H7 (cell line): ENCODE results near the gene STK38L. TPM values are rescaled to one million over a fixed set of nuclear protein-coding genes. Genes with fewer than 3 reads are reported as not detected.

Experiments used
- DNase-seq: peaks from one replicate; pipeline ENCODE4 v3.0.0; 2012
- H3K27me3 ChIP-seq: 2 replicates; pipeline ENCODE4 v1.6.0; 2011; ENCODE audit warnings: mild to moderate bottlenecking, low read length; ENCODE audit not compliant: control insufficient read depth, insufficient read depth
- H3K36me3 ChIP-seq: replicated peaks from 2 replicates; pipeline ENCODE4 v1.5.1; 2011; ENCODE audit warnings: low read length; ENCODE audit not compliant: control insufficient read depth, insufficient read depth
- H3K4me3 ChIP-seq: 2 replicates; pipeline ENCODE4 v1.5.1; 2011; ENCODE audit warnings: low read depth, mild to moderate bottlenecking, control low read depth, low read length, moderate library complexity; ENCODE audit not compliant: insufficient read depth
- total RNA-seq: library from RNA; depleted of rRNA; stranded (reverse); fragments of >200 nt; shearing (Covaris generic); gene quantifications from 2 replicates; pipeline ENCODE4 v1.2.3, GENCODE V29; 2014; rRNA removed

Gene STK38L
- total RNA-seq, 1 experiment from 2014 or later, result 20.5 TPM

DNA sequence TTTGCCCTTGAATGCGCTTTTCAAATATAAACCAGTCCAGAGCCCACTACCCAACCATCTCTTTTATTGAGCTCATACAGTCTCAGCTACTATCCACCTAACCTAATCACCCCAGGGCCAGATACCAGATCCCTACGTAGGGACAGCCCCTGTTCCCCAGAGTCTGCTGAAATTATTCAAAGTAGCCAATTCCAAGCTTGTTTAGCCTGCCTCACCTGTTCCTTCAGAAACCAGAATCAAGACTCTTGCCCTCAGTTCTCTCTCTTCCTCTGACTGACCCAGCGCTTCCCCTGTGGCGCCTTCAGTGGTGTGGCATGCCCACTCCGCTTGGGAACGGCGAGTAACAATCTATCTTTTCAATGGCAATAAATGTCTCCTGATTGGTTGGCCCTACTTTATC lies 107.4 kb downstream of the STK38L start:
- no peaks in the 10 kb centered on the region for H3K36me3 ChIP-seq
- H3K4me3 ChIP-seq, result no peak overlapping the region
- no peaks in the 10 kb centered on the region for H3K27me3 ChIP-seq
- no peak for DNase-seq

DNA sequence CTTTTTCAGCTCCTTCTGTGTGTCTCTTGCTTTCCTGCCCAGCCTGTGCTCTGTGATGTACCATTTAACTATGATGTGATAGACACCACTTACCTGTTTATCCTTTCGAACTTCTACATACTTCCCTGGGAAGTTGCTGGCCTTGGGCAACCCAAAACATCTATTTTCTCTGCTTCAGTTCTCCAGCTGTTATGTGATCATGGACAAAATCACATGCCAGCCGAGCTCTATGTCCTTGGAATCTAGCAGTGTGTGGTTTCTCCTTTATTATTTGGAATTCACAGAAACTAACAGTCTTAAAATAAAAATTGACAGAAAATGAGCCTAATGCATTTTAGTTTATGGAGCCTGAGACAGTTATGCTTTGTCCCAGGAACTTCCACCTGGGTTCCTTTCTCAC lies 111.4 kb downstream of the STK38L start:
- DNase-seq, result no peak
- no peaks in the 10 kb centered on the region for H3K36me3 ChIP-seq
- H3K27me3 ChIP-seq, result no peaks in the 10 kb centered on the region
- no peak overlapping the region for H3K4me3 ChIP-seq

DNA sequence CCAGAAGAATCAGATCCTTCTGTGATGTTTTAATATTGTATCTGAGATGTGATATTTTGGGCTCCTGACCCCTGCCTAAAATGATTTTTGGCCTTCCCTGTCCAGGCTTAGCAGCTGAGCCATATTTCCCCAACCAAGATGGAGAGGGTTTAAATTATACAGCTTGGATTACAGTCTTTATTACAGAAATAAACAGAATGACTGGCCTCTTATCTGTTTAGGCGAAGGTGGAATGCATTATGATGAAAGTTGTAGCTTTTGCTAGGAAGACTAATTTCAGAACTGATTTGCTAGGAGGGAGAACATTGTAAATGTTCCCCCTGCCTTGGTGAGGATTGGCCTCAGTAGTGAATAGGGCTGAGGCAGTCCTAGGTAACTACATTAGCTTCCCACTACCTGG lies 111.9 kb downstream of the STK38L start:
- DNase-seq, result no peak
- no peaks in the 10 kb centered on the region for H3K27me3 ChIP-seq
- H3K36me3 ChIP-seq, result no peaks in the 10 kb centered on the region
- H3K4me3 ChIP-seq, result no peak overlapping the region

DNA sequence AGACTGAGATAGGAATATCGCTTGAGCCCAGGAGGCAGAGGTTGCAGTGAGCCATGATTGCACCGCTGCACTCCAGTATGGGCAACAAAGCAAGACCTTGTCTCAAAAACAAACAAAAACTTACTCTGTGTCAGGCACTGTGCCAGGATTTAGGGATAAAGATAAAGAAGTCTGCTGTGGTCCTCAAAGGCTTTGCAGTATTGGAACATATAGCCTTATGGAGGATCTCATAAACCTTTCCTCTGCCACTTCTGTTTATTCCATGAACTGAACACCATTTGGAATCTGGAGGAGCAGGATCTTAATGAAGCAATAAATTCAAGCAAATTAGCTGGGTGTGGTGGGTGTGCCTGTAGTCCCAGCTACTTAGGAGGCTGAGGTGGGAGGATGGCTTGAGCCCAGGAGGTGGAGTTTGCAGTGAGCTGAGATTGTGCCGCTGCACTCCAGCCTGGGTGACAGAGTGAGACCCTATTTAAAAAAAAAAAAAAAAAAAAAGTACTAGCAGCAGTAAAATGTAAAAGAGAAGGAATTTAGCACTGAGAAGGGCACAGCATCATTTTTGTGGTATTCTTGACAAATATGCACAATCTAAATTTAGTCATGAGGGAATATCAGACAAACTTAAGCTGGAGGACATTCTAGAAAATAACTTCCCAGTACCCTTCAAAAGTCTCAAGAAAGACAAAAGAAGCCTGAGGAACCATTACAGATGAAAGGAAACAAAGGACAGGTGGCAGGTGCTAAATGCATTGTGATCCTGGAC lies 115.7 kb downstream of the STK38L start:
- H3K27me3 ChIP-seq, result no peaks in the 10 kb centered on the region
- no peaks in the 10 kb centered on the region for H3K36me3 ChIP-seq
- no peak for DNase-seq
- H3K4me3 ChIP-seq, result no peak overlapping the region

DNA sequence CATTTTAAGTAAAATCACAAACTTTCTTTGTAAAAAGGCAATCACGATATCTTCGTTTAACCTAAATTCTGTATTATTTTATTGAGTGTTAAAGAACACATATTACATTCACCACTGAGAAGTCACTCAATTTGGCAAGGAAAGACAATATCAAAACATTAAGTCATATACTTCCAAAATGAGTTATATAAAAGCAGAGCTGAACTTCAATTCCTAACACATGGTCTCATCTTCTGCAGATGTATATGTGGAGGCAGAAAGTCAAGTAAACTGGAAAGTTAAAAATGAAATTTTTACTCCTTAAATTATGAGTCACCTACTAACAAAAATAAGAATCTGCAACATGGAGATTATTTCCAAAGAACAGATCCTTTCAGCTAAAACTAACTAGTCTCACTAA lies 117.3 kb downstream of the STK38L start:
- H3K4me3 ChIP-seq, result no peak overlapping the region
- no peaks in the 10 kb centered on the region for H3K36me3 ChIP-seq
- DNase-seq, result no peak
- no peaks in the 10 kb centered on the region for H3K27me3 ChIP-seq

DNA sequence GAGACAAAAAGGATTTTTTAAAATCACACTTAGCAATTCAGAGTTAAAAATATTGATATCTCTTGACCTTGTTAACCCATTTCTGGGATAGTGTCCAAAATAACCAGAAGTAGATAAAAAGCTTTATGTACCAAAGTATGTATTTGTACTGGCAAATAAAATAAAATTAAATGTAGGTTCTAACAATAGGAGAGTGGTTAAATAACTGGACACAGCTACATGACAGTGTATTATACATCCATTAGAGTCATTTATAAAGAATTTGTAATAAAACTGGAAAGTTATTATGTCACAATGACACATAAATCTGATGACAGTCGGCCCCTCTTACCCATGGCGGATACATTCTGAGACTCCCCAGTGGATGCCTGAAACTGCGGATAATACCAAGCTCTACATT lies 122.5 kb downstream of the STK38L start:
- Histone ChIP-seq H3K36me3 (no peaks in the 10 kb centered on the region), H3K27me3 (no peaks in the 10 kb centered on the region), H3K4me3 (no peak overlapping the region)
- no peak for DNase-seq

DNA sequence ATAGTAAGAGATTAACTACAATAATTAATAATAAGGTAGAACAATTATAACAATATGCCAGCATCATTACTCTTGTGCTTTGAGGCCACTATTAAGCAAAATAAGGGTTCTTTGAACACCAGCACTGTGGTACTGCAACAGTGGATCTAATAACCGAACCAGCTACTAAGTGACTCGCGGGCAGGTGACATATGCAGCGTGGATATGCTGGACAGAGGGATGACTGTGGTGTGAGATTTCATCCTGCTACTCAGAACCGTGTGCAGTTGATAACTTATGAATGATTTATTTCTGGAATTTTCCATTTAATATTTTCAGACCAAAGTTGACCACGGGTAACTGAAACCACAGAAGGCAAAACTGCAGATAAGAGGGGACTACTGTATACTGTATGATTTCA lies 123.0 kb downstream of the STK38L start:
- DNase-seq, result no peak
- no peaks in the 10 kb centered on the region for H3K27me3 ChIP-seq
- H3K4me3 ChIP-seq, result no peak overlapping the region
- no peaks in the 10 kb centered on the region for H3K36me3 ChIP-seq

Other genes starting within 250 kb of the STK38L start
- 44.7 and 56.3 TPM in 2 replicates for gene TM7SF3, start 229.9 kb upstream of the STK38L start, total RNA-seq
- gene MED21, start 221.7 kb upstream of the STK38L start, total RNA-seq, result 35.2 and 43.2 TPM in 2 replicates
- not detected in 2 replicates for gene C12orf71, start 161.7 kb upstream of the STK38L start, total RNA-seq
- gene BMAL2, start 88.5 kb downstream of the STK38L start, total RNA-seq, result 13.0 and 13.9 TPM in 2 replicates
- not detected in 2 replicates for gene SMCO2, start 202.4 kb downstream of the STK38L start, total RNA-seq